SK-N-SH treated with all-trans-retinoic acid at 6 μM for 48 hours (cell line): ENCODE measurements around the gene NHS.
A peak's percentile ranks its signal among the peaks of the same experiment; 100 is the strongest.

Source experiments
- ATAC-seq: fragments of 200-7000 bp; cut with Tn5 transposase; 3 replicates; pipeline ENCODE4 v1.9.1; 2020; ENCODE audit warnings: mild to moderate bottlenecking, moderate library complexity
- ARNTL ChIP-seq: fragments of 450-650 bp; formaldehyde crosslinking; IDR thresholded peaks from 2 replicates; pipeline ENCODE4 v1.5.0; 2020; ENCODE audit warnings: low read depth, mild to moderate bottlenecking, moderate library complexity, borderline replicate concordance
- BACH2 ChIP-seq: fragments of 250-450 bp; sonication (Bioruptor Pico); IDR thresholded peaks from 2 replicates; pipeline ENCODE4 v1.9.0; 2021; ENCODE audit warnings: mild to moderate bottlenecking, borderline replicate concordance
- CSDC2 ChIP-seq: fragments of 250-450 bp; sonication (Bioruptor Pico); IDR thresholded peaks from 2 replicates; pipeline ENCODE4 v1.5.0; 2020; ENCODE audit warnings: mild to moderate bottlenecking, moderate library complexity
- CSRNP3 ChIP-seq: fragments of 250-450 bp; sonication (Bioruptor Pico); IDR thresholded peaks from 2 replicates; pipeline ENCODE4 v1.5.1; 2021; ENCODE audit warnings: mild to moderate bottlenecking, moderate library complexity
- ESRRG ChIP-seq: fragments of 250-450 bp; sonication (Bioruptor Pico); IDR thresholded peaks from 2 replicates; pipeline ENCODE4 v1.6.1; 2021; ENCODE audit warnings: mild to moderate bottlenecking
- GLIS3 ChIP-seq: fragments of 250-450 bp; sonication (Bioruptor Pico); IDR thresholded peaks from 2 replicates; pipeline ENCODE4 v1.5.0; 2020; ENCODE audit warnings: mild to moderate bottlenecking, moderate library complexity
- ISL1 ChIP-seq: fragments of 250-450 bp; sonication (Bioruptor Pico); IDR thresholded peaks from 2 replicates; pipeline ENCODE4 v2.1.2; 2022; ENCODE audit warnings: mild to moderate bottlenecking, moderate library complexity
- OSR1 ChIP-seq: fragments of 250-450 bp; sonication (Bioruptor Pico); IDR thresholded peaks from 2 replicates; pipeline ENCODE4 v1.8.0; 2022; ENCODE audit warnings: moderate library complexity, mild to moderate bottlenecking, inconsistent platforms
- POU6F1 ChIP-seq: fragments of 250-450 bp; sonication (Bioruptor Pico); IDR thresholded peaks from 2 replicates; pipeline ENCODE4 v1.8.0; 2021; ENCODE audit warnings: low read depth, mild to moderate bottlenecking, moderate library complexity, borderline replicate concordance
- PPARA ChIP-seq: fragments of 250-450 bp; sonication (Bioruptor Pico); IDR thresholded peaks from 2 replicates; pipeline ENCODE4 v1.5.0; 2020; ENCODE audit warnings: mild to moderate bottlenecking, borderline replicate concordance
- RARB ChIP-seq: fragments of 250-450 bp; sonication (Bioruptor Pico); IDR thresholded peaks from 2 replicates; pipeline ENCODE4 v1.8.0; 2021; ENCODE audit warnings: mild to moderate bottlenecking, moderate library complexity
- SNAI2 ChIP-seq: fragments of 250-450 bp; sonication (Bioruptor Pico); IDR thresholded peaks from 2 replicates; pipeline ENCODE4 v1.5.0; 2020; ENCODE audit warnings: mild to moderate bottlenecking, moderate library complexity
- TCF4 ChIP-seq: fragments of 250-450 bp; sonication (Bioruptor Pico); IDR thresholded peaks from 2 replicates; pipeline ENCODE4 v1.8.0; 2021; ENCODE audit warnings: mild to moderate bottlenecking, moderate library complexity, borderline replicate concordance
- TOX ChIP-seq: fragments of 250-450 bp; sonication (Bioruptor Pico); IDR thresholded peaks from 2 replicates; pipeline ENCODE4 v1.8.0; 2021; ENCODE audit warnings: mild to moderate bottlenecking, moderate library complexity, borderline replicate concordance
- ZFP3 ChIP-seq: fragments of 250-450 bp; sonication (Bioruptor Pico); IDR thresholded peaks from 2 replicates; pipeline ENCODE4 v1.5.0; 2020; ENCODE audit warnings: mild to moderate bottlenecking, moderate library complexity
- ZFP30 ChIP-seq: fragments of 450-650 bp; formaldehyde crosslinking; IDR thresholded peaks from 2 replicates; pipeline ENCODE4 v1.5.0; 2022; ENCODE audit warnings: mild to moderate bottlenecking, moderate library complexity
- ZNF565 ChIP-seq: fragments of 450-650 bp; formaldehyde crosslinking; conservative IDR thresholded peaks from 2 replicates; pipeline ENCODE4 v1.5.0; 2020; ENCODE audit warnings: low read depth, mild to moderate bottlenecking, moderate library complexity
- ZNF70 ChIP-seq: fragments of 450-650 bp; formaldehyde crosslinking; IDR thresholded peaks from 2 replicates; pipeline ENCODE4 v1.5.0; 2020; ENCODE audit warnings: mild to moderate bottlenecking, moderate library complexity
- ZNF8 ChIP-seq: fragments of 450-650 bp; formaldehyde crosslinking; IDR thresholded peaks from 2 replicates; pipeline ENCODE4 v1.5.0; 2020; ENCODE audit warnings: mild to moderate bottlenecking, moderate library complexity
- TF ChIP-seq, protein P1 (sequence below): fragments of 250-450 bp; sonication (Bioruptor Pico); IDR thresholded peaks from 2 replicates; pipeline ENCODE4 v1.5.0; 2020; ENCODE audit warnings: mild to moderate bottlenecking, moderate library complexity
- TF ChIP-seq, protein P2 (sequence below): fragments of 250-450 bp; sonication (Bioruptor Pico); IDR thresholded peaks from 2 replicates; pipeline ENCODE4 v1.5.1; 2020; ENCODE audit warnings: low read depth, mild to moderate bottlenecking, moderate library complexity
- TF ChIP-seq, protein P3 (sequence below): fragments of 250-450 bp; sonication (Bioruptor Pico); IDR thresholded peaks from 2 replicates; pipeline ENCODE4 v1.8.0; 2020; ENCODE audit warnings: mild to moderate bottlenecking, moderate library complexity, borderline replicate concordance

NHS gene

DNA sequence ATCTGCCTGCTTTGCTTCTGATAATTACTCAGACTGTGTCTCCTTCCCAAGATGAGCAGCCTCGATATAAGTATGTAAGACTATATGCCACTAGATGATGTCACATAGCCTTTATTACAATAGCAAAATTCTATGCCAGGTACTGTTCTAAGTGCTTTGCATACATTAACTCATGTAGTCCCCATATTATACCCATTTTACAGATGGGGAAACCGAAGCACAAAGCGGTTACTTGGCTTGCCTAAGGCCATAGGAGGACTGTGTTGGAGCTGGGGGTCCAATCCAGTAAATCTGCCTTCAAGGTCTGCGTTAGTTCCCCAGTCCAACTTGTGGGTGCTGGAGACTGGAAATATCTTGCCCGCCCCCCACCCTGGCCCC lies 361.5 kb downstream of the NHS start:
- TF ChIP-seq GLIS3 (CRISPR knock-in tag) (no peak), PPARA (no peak), ZFP3 (CRISPR knock-in tag) (no peak), ZNF8 (CRISPR knock-in tag) (no peak)
- TF ChIP-seq, protein P1, sequence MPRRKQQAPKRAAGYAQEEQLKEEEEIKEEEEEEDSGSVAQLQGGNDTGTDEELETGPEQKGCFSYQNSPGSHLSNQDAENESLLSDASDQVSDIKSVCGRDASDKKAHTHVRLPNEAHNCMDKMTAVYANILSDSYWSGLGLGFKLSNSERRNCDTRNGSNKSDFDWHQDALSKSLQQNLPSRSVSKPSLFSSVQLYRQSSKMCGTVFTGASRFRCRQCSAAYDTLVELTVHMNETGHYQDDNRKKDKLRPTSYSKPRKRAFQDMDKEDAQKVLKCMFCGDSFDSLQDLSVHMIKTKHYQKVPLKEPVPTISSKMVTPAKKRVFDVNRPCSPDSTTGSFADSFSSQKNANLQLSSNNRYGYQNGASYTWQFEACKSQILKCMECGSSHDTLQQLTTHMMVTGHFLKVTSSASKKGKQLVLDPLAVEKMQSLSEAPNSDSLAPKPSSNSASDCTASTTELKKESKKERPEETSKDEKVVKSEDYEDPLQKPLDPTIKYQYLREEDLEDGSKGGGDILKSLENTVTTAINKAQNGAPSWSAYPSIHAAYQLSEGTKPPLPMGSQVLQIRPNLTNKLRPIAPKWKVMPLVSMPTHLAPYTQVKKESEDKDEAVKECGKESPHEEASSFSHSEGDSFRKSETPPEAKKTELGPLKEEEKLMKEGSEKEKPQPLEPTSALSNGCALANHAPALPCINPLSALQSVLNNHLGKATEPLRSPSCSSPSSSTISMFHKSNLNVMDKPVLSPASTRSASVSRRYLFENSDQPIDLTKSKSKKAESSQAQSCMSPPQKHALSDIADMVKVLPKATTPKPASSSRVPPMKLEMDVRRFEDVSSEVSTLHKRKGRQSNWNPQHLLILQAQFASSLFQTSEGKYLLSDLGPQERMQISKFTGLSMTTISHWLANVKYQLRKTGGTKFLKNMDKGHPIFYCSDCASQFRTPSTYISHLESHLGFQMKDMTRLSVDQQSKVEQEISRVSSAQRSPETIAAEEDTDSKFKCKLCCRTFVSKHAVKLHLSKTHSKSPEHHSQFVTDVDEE (CRISPR knock-in tag): no peak
- no peak for ATAC-seq

DNA sequence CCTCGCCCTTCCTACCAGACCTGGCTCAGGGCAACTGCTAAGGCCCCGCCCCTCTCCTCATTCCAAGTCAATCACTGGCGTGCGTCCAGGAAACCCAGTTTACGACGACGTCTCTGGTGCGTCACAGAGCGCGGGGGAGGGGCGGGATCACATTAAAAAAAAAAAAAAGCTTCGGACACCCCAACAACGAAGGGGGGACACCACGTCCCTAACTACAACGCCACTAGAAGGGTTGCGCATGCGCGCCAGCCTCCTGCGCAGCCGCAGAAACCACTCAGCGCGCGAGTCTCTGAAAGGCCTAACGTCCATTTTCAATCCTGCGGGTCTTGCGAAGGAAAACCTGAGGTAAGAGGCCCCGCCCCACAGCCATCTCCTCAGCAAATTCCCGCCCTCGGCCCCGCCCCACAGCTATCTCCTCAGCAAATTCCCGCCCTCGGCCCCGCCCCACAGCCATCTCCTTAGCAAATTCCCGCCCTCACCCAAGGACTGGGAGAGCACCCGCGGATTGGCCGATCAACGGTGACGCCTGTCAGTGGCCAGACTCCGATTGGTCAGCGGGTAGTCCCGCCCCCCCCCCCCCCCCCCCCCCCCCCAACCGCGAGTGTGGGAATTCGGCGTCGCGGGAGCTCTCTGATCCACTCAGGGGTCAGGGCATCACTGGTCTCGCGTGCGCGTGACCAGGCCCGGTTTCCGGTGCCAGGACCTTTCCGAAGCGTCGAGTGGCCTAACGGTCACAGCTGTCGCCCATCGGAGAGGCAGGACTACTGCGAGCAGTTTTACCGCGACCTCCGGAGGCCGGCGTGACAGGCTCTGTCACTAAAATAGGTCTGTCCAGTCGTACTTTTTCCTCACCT lies 362.1 kb downstream of the NHS start, which contains the start of gene SCML1:
TSS of gene SCML1 (plus strand) at position 638 of the 854 bp plus-strand sequence. CDS start 6,694 bp downstream, outside the sequence.
- TF ChIP-seq PPARA (no peak), BACH2 (no peak), TOX (CRISPR knock-in tag) (no peak), GLIS3 (CRISPR knock-in tag) (no peak), POU6F1 (no peak), ISL1 (CRISPR knock-in tag) (no peak), ZNF8 (CRISPR knock-in tag) (no peak), RARB (no peak), ZNF70 (no peak), TCF4 (CRISPR knock-in tag) (no peak), CSDC2 (CRISPR knock-in tag) (no peak), ESRRG (CRISPR knock-in tag) (no peak), ARNTL (CRISPR knock-in tag) (no peak), ZNF565 (CRISPR knock-in tag) (no peak), OSR1 (CRISPR knock-in tag) (no peak), SNAI2 (CRISPR knock-in tag) (no peak)
- TF ChIP-seq, protein P2, sequence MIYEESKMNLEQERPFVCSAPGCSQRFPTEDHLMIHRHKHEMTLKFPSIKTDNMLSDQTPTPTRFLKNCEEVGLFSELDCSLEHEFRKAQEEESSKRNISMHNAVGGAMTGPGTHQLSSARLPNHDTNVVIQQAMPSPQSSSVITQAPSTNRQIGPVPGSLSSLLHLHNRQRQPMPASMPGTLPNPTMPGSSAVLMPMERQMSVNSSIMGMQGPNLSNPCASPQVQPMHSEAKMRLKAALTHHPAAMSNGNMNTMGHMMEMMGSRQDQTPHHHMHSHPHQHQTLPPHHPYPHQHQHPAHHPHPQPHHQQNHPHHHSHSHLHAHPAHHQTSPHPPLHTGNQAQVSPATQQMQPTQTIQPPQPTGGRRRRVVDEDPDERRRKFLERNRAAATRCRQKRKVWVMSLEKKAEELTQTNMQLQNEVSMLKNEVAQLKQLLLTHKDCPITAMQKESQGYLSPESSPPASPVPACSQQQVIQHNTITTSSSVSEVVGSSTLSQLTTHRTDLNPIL: no peak
- TF ChIP-seq, protein P1 (CRISPR knock-in tag): no peak
- TF ChIP-seq, protein P3, sequence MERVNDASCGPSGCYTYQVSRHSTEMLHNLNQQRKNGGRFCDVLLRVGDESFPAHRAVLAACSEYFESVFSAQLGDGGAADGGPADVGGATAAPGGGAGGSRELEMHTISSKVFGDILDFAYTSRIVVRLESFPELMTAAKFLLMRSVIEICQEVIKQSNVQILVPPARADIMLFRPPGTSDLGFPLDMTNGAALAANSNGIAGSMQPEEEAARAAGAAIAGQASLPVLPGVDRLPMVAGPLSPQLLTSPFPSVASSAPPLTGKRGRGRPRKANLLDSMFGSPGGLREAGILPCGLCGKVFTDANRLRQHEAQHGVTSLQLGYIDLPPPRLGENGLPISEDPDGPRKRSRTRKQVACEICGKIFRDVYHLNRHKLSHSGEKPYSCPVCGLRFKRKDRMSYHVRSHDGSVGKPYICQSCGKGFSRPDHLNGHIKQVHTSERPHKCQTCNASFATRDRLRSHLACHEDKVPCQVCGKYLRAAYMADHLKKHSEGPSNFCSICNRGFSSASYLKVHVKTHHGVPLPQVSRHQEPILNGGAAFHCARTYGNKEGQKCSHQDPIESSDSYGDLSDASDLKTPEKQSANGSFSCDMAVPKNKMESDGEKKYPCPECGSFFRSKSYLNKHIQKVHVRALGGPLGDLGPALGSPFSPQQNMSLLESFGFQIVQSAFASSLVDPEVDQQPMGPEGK (CRISPR knock-in tag): no peak
- peak; percentile 89 for ATAC-seq

DNA sequence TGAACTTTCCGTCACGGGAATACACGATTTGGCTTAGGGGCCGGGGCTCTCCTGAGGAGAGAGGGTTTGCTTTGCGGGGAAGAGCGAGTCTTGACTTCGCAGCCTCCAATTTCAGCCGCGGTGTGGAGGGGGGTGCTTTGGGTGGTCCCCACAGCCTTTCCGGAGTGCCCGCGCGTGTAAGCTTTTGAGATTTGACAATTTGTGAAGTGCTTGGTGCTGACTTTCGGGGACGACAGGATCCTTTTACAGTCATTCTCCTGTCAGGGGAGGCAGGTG lies 362.6 kb downstream of the NHS start:
- peak; percentile 16; the same call in 2 of the 3 replicates for ATAC-seq
- TF ChIP-seq, protein P1 (CRISPR knock-in tag): no peak
- TF ChIP-seq ESRRG (CRISPR knock-in tag) (no peak), CSRNP3 (no peak), ZFP3 (CRISPR knock-in tag) (no peak), ARNTL (CRISPR knock-in tag) (no peak), SNAI2 (CRISPR knock-in tag) (no peak), PPARA (no peak), ISL1 (CRISPR knock-in tag) (no peak), GLIS3 (CRISPR knock-in tag) (no peak), TCF4 (CRISPR knock-in tag) (no peak), ZFP30 (CRISPR knock-in tag) (no peak), RARB (no peak)
